SK-N-MC (cell line): ENCODE data around the gene ZNF799.

ENCODE experiments used
- EZH2 ChIP-seq: fragments of 200-600 bp; sonication (generic); IDR thresholded peaks from one replicate; pipeline ENCODE4 v1.6.1; 2017; ENCODE audit warnings: antibody characterized with exemption
- POLR2AphosphoS5 ChIP-seq: IDR thresholded peaks from 2 replicates; pipeline ENCODE4 v1.6.1; 2012; ENCODE audit warnings: mild to moderate bottlenecking, low read depth, low read length, borderline replicate concordance

DNA sequence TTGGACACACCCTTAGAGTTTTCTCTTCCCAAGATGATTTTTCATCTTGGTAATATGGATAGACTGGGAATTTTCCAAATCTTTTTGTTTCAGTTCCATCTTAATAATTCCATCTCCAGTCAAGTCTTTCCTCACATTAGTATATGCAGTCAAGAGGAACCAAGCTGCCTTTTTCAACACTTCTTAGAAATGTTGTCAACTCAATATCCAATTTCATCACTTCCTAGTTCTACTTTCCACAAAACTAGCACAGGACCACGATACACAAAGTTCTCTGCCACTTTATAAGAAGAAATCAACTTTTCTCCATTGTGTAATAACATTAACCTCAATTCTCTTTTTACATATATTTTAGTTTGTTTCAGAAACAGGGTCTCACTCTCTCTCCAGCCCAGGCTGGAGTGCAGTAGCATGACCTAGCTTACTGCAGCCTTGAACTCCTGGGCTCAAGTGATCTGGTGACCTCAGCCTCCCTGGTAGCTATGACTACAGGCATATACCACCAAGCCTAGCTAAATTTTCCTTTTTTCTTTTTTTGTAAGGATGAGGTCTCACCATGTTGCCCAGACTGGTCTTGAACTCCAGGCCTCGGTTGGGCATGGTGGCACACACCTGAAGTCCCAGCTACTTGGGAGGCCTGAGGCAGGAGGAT, 24.3 kb upstream of the ZNF799 start:
- TF ChIP-seq POLR2AphosphoS5: no peak
- TF ChIP-seq EZH2: no peak
